Stomach (tissue), 9 donors: ENCODE measurements around the gene ARHGEF37. TPM values are rescaled to one million over a fixed set of nuclear protein-coding genes. Genes with fewer than 3 reads are reported as not detected.

Source experiments
- DNase-seq, 2 donors: peaks; one replicate each; pipeline versions ENCODE4 v3.0.0 to v3.0.0-alpha.2; 2013 to 2019
- H3K27ac ChIP-seq, 5 donors: fragments of 200-600 bp in 4 of 5; sonication (generic) in 4 of 5; one replicate each; pipeline ENCODE4 v1.5.1; 2013 to 2019; ENCODE audit warnings: mild to moderate bottlenecking in 1 of 5, moderate library complexity in 1 of 5
- H3K27me3 ChIP-seq, 3 donors: fragments of 200-600 bp; sonication (generic); one replicate each; pipeline ENCODE4 v1.5.1; 2017 to 2019; ENCODE audit warnings: mixed run types in 1 of 3
- H3K36me3 ChIP-seq, 4 donors: fragments of 200-600 bp; sonication (generic); 1 replicate in 3 of 4; 2 replicates in 1 of 4; pipeline ENCODE4 v1.5.1; 2016 to 2019
- H3K4me1 ChIP-seq, 4 donors: fragments of 200-600 bp; sonication (generic); one replicate each; pipeline ENCODE4 v1.5.1; 2016 to 2019
- H3K4me3 ChIP-seq, 4 donors: fragments of 200-600 bp; sonication (generic) in 3 of 4; one replicate each; pipeline ENCODE4 v1.5.1; 2016 to 2019; ENCODE audit warnings: mild to moderate bottlenecking in 1 of 4
- H3K9me3 ChIP-seq, 4 donors: fragments of 200-600 bp; sonication (generic); one replicate each; pipeline ENCODE4 v1.5.1; 2016 to 2019
- EP300 ChIP-seq: sonication (generic); formaldehyde crosslinking; IDR thresholded peaks from one replicate; pipeline ENCODE4 v1.6.1; 2017; ENCODE audit warnings: antibody characterized with exemption
- POLR2A ChIP-seq, 4 donors: fragments of 450-650 bp; IDR thresholded peaks; one replicate each; pipeline ENCODE4 v1.6.1; 2016; ENCODE audit warnings: antibody characterized with exemption in 4 of 4, control low read depth in 2 of 4, mild to moderate bottlenecking in 1 of 4, moderate library complexity in 1 of 4
- POLR2AphosphoS5 ChIP-seq, 3 donors: sonication (generic); formaldehyde crosslinking; IDR thresholded peaks; one replicate each; pipeline ENCODE4 v1.6.1; 2016; ENCODE audit warnings: antibody characterized with exemption in 3 of 3
- WGBS, 5 donors: extraction: QIAGEN DNeasy Blood & Tissue Kit in 3 of 5; methylation state at CpG; one replicate each; pipeline versions ENCODE4 v1.1.5 to v1.1.7; 2013 to 2018; 5-methylcytosine and 5-hydroxymethylcytosine counted together
- intact Hi-C: fragments of 100-400 bp; cut with DNase I; formaldehyde crosslinking; loops from one replicate; pipeline ENCODE4 v1.15.1; 2023; ENCODE audit warnings: low total_unique reads
- polyA plus RNA-seq, 3 donors: library from polyadenylated mRNA; stranded (reverse); fragments of 200-250 nt; gene quantifications; one replicate each; pipeline ENCODE4 v1.2.3, GENCODE V29; 2013
- total RNA-seq, 5 donors: library from RNA; depleted of rRNA; stranded (reverse); fragments of >200 nt; gene quantifications; one replicate each; pipeline versions ENCODE4 v1.1.0 to v1.2.3, GENCODE V29; 2014 to 2016
- TF ChIP-seq, protein P1 (sequence below), 7 experiments: fragments of 450-650 bp in 4 of 7; fragments of 200-600 bp in 3 of 7; sonication (generic) in 3 of 7; IDR thresholded peaks; one replicate each; pipeline ENCODE4 v1.5.1; 2016 to 2019; ENCODE audit warnings: antibody characterized with exemption in 7 of 7, control low read depth in 2 of 7, mild to moderate bottlenecking in 1 of 7
- donor health status: healthy with polysubstance abuse.
- donor health status: Bipolar disorder and iron deficiency.
- donor health status: healthy.

The ARHGEF37 gene
- total and polyA plus RNA-seq, 8 donors = 8.0 to 64.2 (median 21.9) TPM

DNA sequence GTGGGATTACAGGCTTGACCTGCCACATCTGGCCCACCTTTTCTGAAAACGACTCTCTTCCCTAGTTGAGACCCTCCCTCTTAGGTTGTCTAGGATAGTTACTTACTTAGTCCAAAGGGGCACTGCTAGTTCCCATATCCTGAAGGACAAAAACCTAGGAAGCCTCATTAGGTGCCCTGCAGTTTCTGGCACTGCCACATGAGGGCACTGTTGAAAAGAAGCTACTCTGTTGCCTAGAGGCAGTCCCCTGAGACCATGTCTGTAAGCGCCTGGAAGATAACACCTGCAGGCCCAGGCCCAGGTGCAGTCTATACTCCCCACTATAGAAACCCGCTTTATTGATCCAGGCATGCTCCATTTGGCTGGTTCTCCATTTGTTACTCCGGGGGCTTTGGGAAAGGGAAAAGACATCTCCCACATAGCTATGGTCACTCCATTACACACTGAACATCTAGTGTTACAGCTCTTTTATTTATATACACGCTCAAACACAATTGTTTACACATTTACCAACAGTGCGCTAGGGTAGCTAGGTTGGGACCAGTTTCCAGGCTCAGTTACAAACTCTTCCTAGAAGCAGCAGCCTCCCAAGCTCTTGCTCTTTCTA is 75.4 kb downstream of the ARHGEF37 start:
- Histone ChIP-seq H3K4me1 (peaks cover 5 to 20% (median 12%) of the 10 kb centered on the region in 4 donors), H3K9me3 (peaks cover 0 to 10% (median 2%) of the 10 kb centered on the region in 4 donors), H3K36me3 (no peaks in the 10 kb centered on the region), H3K27me3 (no peaks in the 10 kb centered on the region), H3K27ac (peak overlapping the region in 3 of 5 donors; percentile 41 to 61 (median 51)), H3K4me3 (no peak overlapping the region)
- WGBS, 5 donors = 55 to 83% (median 67%) methylated on average over 6 of the region's 6 CpGs
- intact Hi-C loops = no loop called here
- peak; percentile 57 to 72 for DNase-seq
- no peak for TF ChIP-seq POLR2A (IDR thresholded peaks at IDR 0.05)
- TF ChIP-seq, protein P1, sequence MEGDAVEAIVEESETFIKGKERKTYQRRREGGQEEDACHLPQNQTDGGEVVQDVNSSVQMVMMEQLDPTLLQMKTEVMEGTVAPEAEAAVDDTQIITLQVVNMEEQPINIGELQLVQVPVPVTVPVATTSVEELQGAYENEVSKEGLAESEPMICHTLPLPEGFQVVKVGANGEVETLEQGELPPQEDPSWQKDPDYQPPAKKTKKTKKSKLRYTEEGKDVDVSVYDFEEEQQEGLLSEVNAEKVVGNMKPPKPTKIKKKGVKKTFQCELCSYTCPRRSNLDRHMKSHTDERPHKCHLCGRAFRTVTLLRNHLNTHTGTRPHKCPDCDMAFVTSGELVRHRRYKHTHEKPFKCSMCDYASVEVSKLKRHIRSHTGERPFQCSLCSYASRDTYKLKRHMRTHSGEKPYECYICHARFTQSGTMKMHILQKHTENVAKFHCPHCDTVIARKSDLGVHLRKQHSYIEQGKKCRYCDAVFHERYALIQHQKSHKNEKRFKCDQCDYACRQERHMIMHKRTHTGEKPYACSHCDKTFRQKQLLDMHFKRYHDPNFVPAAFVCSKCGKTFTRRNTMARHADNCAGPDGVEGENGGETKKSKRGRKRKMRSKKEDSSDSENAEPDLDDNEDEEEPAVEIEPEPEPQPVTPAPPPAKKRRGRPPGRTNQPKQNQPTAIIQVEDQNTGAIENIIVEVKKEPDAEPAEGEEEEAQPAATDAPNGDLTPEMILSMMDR (IDR thresholded peaks at IDR 0.05) = peak in 5 of 7 experiments; percentile 50 to 71 (median 64)

DNA sequence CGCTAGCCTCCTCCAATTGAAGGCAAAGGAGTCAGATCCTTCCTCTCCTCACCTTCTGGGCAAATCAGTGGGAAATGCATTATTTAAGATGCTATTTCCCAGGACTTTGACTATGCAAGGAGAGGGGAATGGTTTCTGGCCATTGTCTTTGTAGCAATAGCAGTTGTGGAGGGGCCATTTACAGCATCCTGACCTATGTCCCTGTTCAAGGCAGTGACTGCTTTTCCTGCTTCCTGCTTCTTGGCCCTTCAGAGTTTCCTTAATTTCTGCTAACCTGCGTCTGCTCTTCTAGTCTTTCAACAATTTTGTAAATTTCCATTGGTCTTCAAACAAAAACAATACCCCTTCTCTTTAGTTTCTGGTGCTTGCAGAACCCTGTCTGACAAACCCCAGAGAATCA is 76.0 kb downstream of the ARHGEF37 start:
- no peak for TF ChIP-seq POLR2A (IDR thresholded peaks at IDR 0.05)
- TF ChIP-seq POLR2AphosphoS5 (IDR thresholded peaks at IDR 0.05) = no peak
- TF ChIP-seq, protein P1 (IDR thresholded peaks at IDR 0.05) = no peak
- no peak for TF ChIP-seq EP300
- H3K4me1 ChIP-seq = peaks cover 5 to 20% (median 12%) of the 10 kb centered on the region in 4 donors
- 83 to 88% (median 87%) methylated on average over 2 of the region's 2 CpGs for WGBS, 5 donors
- no peaks in the 10 kb centered on the region for H3K27me3 ChIP-seq
- peaks cover 0 to 10% (median 2%) of the 10 kb centered on the region in 4 donors for H3K9me3 ChIP-seq
- H3K36me3 ChIP-seq = no peaks in the 10 kb centered on the region
- no peak overlapping the region for H3K4me3 ChIP-seq
- no peak for DNase-seq
- peak overlapping the region in 4 of 5 donors; percentile 40 to 61 (median 46) for H3K27ac ChIP-seq
- intact Hi-C loops = no loop called here

DNA sequence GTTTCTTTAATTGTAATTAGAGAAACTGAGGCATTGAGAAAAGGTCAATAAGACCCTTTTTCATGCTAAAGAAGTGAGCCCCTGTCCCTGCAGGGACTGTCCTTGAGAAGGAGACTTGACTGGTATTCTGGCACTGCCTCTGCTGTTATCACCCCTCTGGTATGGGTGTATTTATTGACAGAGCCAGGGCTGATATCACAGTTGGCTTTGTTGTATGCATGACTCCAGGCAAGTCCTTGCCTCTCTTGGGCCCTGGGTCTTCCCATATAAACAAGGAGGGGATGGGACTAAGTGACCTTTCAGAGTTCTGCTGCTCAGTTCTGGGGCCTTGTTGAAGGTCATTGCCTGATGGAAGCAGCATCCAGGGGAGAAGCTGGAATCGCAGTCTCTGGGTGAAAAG is 77.0 kb downstream of the ARHGEF37 start:
- H3K36me3 ChIP-seq = no peaks in the 10 kb centered on the region
- peaks cover 0 to 10% (median 2%) of the 10 kb centered on the region in 4 donors for H3K9me3 ChIP-seq
- peak in 2 of 3 donors; percentile 57 to 74 for TF ChIP-seq POLR2AphosphoS5 (IDR thresholded peaks at IDR 0.05)
- no peak for TF ChIP-seq EP300
- H3K27ac ChIP-seq = peak overlapping the region; percentile 40 to 70 (median 61)
- 28 to 63% (median 48%) methylated on average over 1 of the region's 1 CpG for WGBS, 5 donors
- no peaks in the 10 kb centered on the region for H3K27me3 ChIP-seq
- no peak overlapping the region for H3K4me3 ChIP-seq
- DNase-seq = peak; percentile 63 to 73
- peaks cover 5 to 20% (median 12%) of the 10 kb centered on the region in 4 donors for H3K4me1 ChIP-seq
- intact Hi-C loops = no loop called here

DNA sequence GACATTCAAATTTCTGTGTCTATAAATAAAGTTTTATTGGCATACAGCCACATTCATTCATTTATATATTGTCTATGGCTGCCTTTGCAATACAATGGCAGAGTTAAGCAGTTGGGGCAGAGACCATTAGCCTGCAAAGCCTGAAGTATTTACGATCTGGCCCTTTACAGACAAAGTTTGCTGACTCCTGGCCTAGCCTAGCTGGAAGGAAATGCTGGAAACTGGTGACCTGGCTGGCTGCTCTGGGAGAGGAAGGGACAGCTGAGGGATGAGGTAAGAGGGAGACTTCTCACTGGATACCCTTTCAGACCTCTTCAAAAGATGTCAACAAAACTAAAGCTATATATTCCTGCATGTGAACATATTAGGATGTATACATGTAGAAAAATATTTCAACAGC is 82.8 kb downstream of the ARHGEF37 start:
- Histone ChIP-seq H3K4me1 (peaks cover 2 to 24% (median 3%) of the 10 kb centered on the region in 4 donors), H3K27me3 (no peaks in the 10 kb centered on the region), H3K36me3 (no peaks in the 10 kb centered on the region), H3K27ac (no peak overlapping the region), H3K9me3 (peaks cover 0 to 16% (median 6%) of the 10 kb centered on the region in 4 donors), H3K4me3 (no peak overlapping the region)
- TF ChIP-seq POLR2A (IDR thresholded peaks at IDR 0.05) = no peak
- TF ChIP-seq, protein P1 (IDR thresholded peaks at IDR 0.05) = no peak
- TF ChIP-seq EP300 = no peak
- no peak for TF ChIP-seq POLR2AphosphoS5 (IDR thresholded peaks at IDR 0.05)
- 65 to 82% (median 76%) methylated on average over 1 of the region's 1 CpG for WGBS, 5 donors
- intact Hi-C loops = no loop called here
- no peak for DNase-seq
